OCI-LY7 (cell line): ENCODE results near the gene SLMAP. TPM values are rescaled to one million over a fixed set of nuclear protein-coding genes. Genes with fewer than 3 reads are reported as not detected.

ENCODE experiments used
- BruUV-seq: library from RNA; stranded (reverse); fragments of 400-500 nt; replicated peaks from 2 replicates; lab custom pipeline; 2021; lab: Mats Ljungman, UMichigan
- CTCF ChIA-PET: fragments of 300-600 bp; sonication (Branson Sonifier 250); formaldehyde crosslinking; loops from one replicate; lab custom pipeline; 2022; ENCODE audit warnings: antibody characterized with exemption; ENCODE audit not compliant: unreplicated experiment; lab: Charles Lee
- POLR2A ChIA-PET: fragments of 300-600 bp; sonication (Branson Sonifier 250); formaldehyde crosslinking; loops from one replicate; lab custom pipeline; 2022; ENCODE audit warnings: antibody characterized with exemption; lab: Charles Lee
- DNase-seq: peaks from one replicate; pipeline ENCODE4 v3.0.0-alpha.2; 2015; ENCODE audit warnings: low spot score
- H2AFZ ChIP-seq: fragments of 200-600 bp; sonication (generic), shearing (Covaris generic); 2 replicates; pipeline ENCODE4 v1.6.1; 2014; ENCODE audit warnings: mild to moderate bottlenecking, antibody characterized with exemption, low read length, moderate library complexity
- H3K27ac ChIP-seq: fragments of 200-600 bp; sonication (generic); 2 replicates; pipeline ENCODE4 v1.5.1; 2014; ENCODE audit warnings: mixed run types, low read depth, mild to moderate bottlenecking, moderate library complexity, low read length, inconsistent platforms; ENCODE audit not compliant: poor library complexity, severe bottlenecking
- H3K36me3 ChIP-seq: fragments of 200-600 bp; sonication (generic); 2 replicates; pipeline ENCODE4 v1.6.1; 2014; ENCODE audit warnings: mild to moderate bottlenecking, antibody characterized with exemption, low read length, moderate library complexity, mixed read lengths; ENCODE audit not compliant: insufficient read depth
- H3K4me1 ChIP-seq: fragments of 200-600 bp; sonication (generic); 2 replicates; pipeline ENCODE4 v1.5.1; 2014; ENCODE audit warnings: mild to moderate bottlenecking, low read length; ENCODE audit not compliant: insufficient read depth, poor library complexity, severe bottlenecking
- H3K4me2 ChIP-seq: fragments of 200-600 bp; sonication (generic); 2 replicates; pipeline ENCODE4 v1.6.1; 2014; ENCODE audit warnings: mild to moderate bottlenecking, low read length
- H3K4me3 ChIP-seq: fragments of 200-600 bp; sonication (generic); 2 replicates; pipeline ENCODE4 v1.5.1; 2014; ENCODE audit warnings: mild to moderate bottlenecking, low read depth, low read length; ENCODE audit not compliant: poor library complexity, severe bottlenecking
- H3K79me2 ChIP-seq: fragments of 200-600 bp; sonication (generic); 2 replicates; pipeline ENCODE4 v1.6.1; 2016; ENCODE audit warnings: low read depth, mild to moderate bottlenecking, low read length, moderate library complexity, mixed read lengths; ENCODE audit not compliant: insufficient read depth
- H3K9me2 ChIP-seq: fragments of 200-600 bp; sonication (generic); 2 replicates; pipeline ENCODE4 v1.6.1; 2016; ENCODE audit warnings: mild to moderate bottlenecking, low read length, mixed read lengths; ENCODE audit not compliant: insufficient read depth
- H3K9me3 ChIP-seq: fragments of 200-600 bp; sonication (generic); 2 replicates; pipeline ENCODE4 v1.6.1; 2014; ENCODE audit warnings: mild to moderate bottlenecking, mixed run types, low read length, mixed read lengths
- H4K20me1 ChIP-seq: fragments of 200-600 bp; sonication (generic); 2 replicates; pipeline ENCODE4 v1.6.1; 2014; ENCODE audit warnings: mild to moderate bottlenecking, antibody characterized with exemption, low read length, moderate library complexity, mixed read lengths; ENCODE audit not compliant: insufficient read depth
- CTCF ChIP-seq: fragments of 200-600 bp; sonication (generic); conservative IDR thresholded peaks from 2 replicates; pipeline ENCODE4 v1.5.1; 2014; ENCODE audit warnings: mild to moderate bottlenecking, antibody characterized with exemption, low read length, moderate library complexity, mixed read lengths
- EZH2phosphoT487 ChIP-seq: fragments of 200-600 bp; sonication (generic); IDR thresholded peaks from 2 replicates; pipeline ENCODE4 v1.6.1; 2018; ENCODE audit warnings: low read depth, borderline replicate concordance, mild to moderate bottlenecking, mixed run types, antibody characterized with exemption, low read length, moderate library complexity, mixed read lengths
- intact Hi-C: fragments of 100-400 bp; cut with micrococcal nuclease; formaldehyde crosslinking; loops from one replicate; pipeline ENCODE4 v1.10.0; 2022; ENCODE audit not compliant: unreplicated experiment
- total RNA-seq, 2 experiments: library from RNA; depleted of rRNA in 1 of 2; stranded (reverse); fragments of >200 nt in 1 of 2; shearing (Covaris generic) in 1 of 2; gene quantifications; 2 replicates each; pipeline ENCODE4 v1.2.3, GENCODE V29; 2014 to 2022

Gene SLMAP
- total RNA-seq, 2 experiments from 2014 or later = 41.6 to 68.4 TPM

GRCh38 chr3:57949785-57950615, 193.9 kb downstream of the SLMAP start:
- no peak overlapping the region for H3K4me2 ChIP-seq
- no peaks in the 10 kb centered on the region for H3K79me2 ChIP-seq
- BruUV-seq = no TSS peak
- CTCF ChIA-PET = no interaction called here
- no peaks in the 10 kb centered on the region for H4K20me1 ChIP-seq
- H3K9me3 ChIP-seq = no peaks in the 10 kb centered on the region
- no peaks in the 10 kb centered on the region for H3K4me1 ChIP-seq
- H3K27ac ChIP-seq = no peak overlapping the region
- H3K4me3 ChIP-seq = no peak overlapping the region
- H3K36me3 ChIP-seq = no peaks in the 10 kb centered on the region
- intact Hi-C loops = no loop called here
- POLR2A ChIA-PET = interaction anchor here (1.0 kb wide), 1 partner anchor 91 kb away, joined by 3 read pairs; no protein-coding TSS in a partner anchor
- H3K9me2 ChIP-seq = no peaks in the 10 kb centered on the region
- H2AFZ ChIP-seq = no peak overlapping the region
- TF ChIP-seq EZH2phosphoT487 = no peak
- TF ChIP-seq CTCF = peak; percentile 52
- DNase-seq = no peak

- DNase-seq = no peak
- CTCF ChIA-PET = no interaction called here
- no peak overlapping the region for H3K4me2 ChIP-seq
Observed at GRCh38 chr3:57951066-57951882, 195.2 kb downstream of the SLMAP start.

More at GRCh38 chr3:57951066-57951882, 195.2 kb downstream of the SLMAP start:
- Histone ChIP-seq H3K27ac (no peak overlapping the region), H3K79me2 (no peaks in the 10 kb centered on the region), H3K36me3 (no peaks in the 10 kb centered on the region), H4K20me1 (no peaks in the 10 kb centered on the region), H3K9me3 (no peaks in the 10 kb centered on the region), H2AFZ (0 out of 2 replicates have a peak overlapping the region, but pooled peaks have one; percentile 31), H3K4me3 (no peak overlapping the region), H3K4me1 (no peaks in the 10 kb centered on the region), H3K9me2 (no peaks in the 10 kb centered on the region)
- intact Hi-C loops = no loop called here
- no TSS peak for BruUV-seq
- TF ChIP-seq CTCF = no peak
- no peak for TF ChIP-seq EZH2phosphoT487
- POLR2A ChIA-PET = no interaction called here
